A549 (cell line): ENCODE data around the gene MARCHF6.

ENCODE experiments used
- CTCF ChIP-seq: fragments of >200 bp; sonication (Bioruptor Twin); formaldehyde crosslinking; IDR thresholded peaks from 3 replicates; pipeline ENCODE4 v1.5.1; 2016
- MAX ChIP-seq: IDR thresholded peaks from 2 replicates; pipeline ENCODE4 v1.6.1; 2012

- TF ChIP-seq CTCF (no peak), MAX (no peak)
Observed at GRCh38 chr5:10319202-10319851, 34.2 kb upstream of the MARCHF6 start.
